Measurements from ENCODE around the gene TIPARP.
"Not testable (repeated sequence)": the region's sequence is repeated elsewhere in the genome, so short reads cannot be mapped to it uniquely, and the experiment has no call there.

TIPARP gene

GRCh38 chr3:156649681-156650080, 24.7 kb upstream of the TIPARP start:
- no peak overlapping the region for H3K9ac ChIP-seq (ENCODE audit: low read length)
- H3K4me3 ChIP-seq (ENCODE audit: low read depth, low read length): no peak overlapping the region
- H3K4me1 ChIP-seq (ENCODE audit: control insufficient read depth, insufficient read depth, low read length): no peaks in the 10 kb centered on the region
- H3K27ac ChIP-seq (ENCODE audit: low read depth, low read length): no peak overlapping the region
- no peaks in the 10 kb centered on the region for H3K27me3 ChIP-seq (ENCODE audit: control insufficient read depth, insufficient read depth, low read length)
- H3K36me3 ChIP-seq (ENCODE audit: control insufficient read depth, insufficient read depth, low read length): no peaks in the 10 kb centered on the region
- H3K9me3 ChIP-seq (ENCODE audit: control insufficient read depth, insufficient read depth, low read depth, low read length): 0 out of 2 replicates have a peak, but pooled peaks cover 4% of the 10 kb centered on the region

- H3K36me3 ChIP-seq (ENCODE audit: control insufficient read depth, insufficient read depth, low read length); H3K4me3 ChIP-seq (ENCODE audit: low read depth, low read length): not testable (repeated sequence)
These were observed 21.7 kb upstream of the TIPARP start for GRCh38 chr3:156652661-156653060.

GRCh38 chr3:156654834-156655233, 19.6 kb upstream of the TIPARP start:
- Histone ChIP-seq H3K4me1 (ENCODE audit: control insufficient read depth, insufficient read depth, low read length) (no peaks in the 10 kb centered on the region), H3K9ac (ENCODE audit: low read length) (no peak overlapping the region), H3K27me3 (ENCODE audit: control insufficient read depth, insufficient read depth, low read length) (no peaks in the 10 kb centered on the region), H3K27ac (ENCODE audit: low read depth, low read length) (no peak overlapping the region), H3K36me3 (ENCODE audit: control insufficient read depth, insufficient read depth, low read length) (no peaks in the 10 kb centered on the region), H3K4me3 (ENCODE audit: low read depth, low read length) (no peak overlapping the region), H3K9me3 (ENCODE audit: control insufficient read depth, insufficient read depth, low read depth, low read length) (no peaks in the 10 kb centered on the region)

More at GRCh38 chr3:156652661-156653060, 21.7 kb upstream of the TIPARP start:
- H3K27ac ChIP-seq (ENCODE audit: low read depth, low read length); H3K9me3 ChIP-seq (ENCODE audit: control insufficient read depth, insufficient read depth, low read depth, low read length); H3K9ac ChIP-seq (ENCODE audit: low read length); H3K27me3 ChIP-seq (ENCODE audit: control insufficient read depth, insufficient read depth, low read length); H3K4me1 ChIP-seq (ENCODE audit: control insufficient read depth, insufficient read depth, low read length): not testable (repeated sequence)

GRCh38 chr3:156655819-156656550, 18.4 kb upstream of the TIPARP start:
- no peaks in the 10 kb centered on the region for H3K27me3 ChIP-seq (ENCODE audit: control insufficient read depth, insufficient read depth, low read length)
- H3K36me3 ChIP-seq (ENCODE audit: control insufficient read depth, insufficient read depth, low read length): no peaks in the 10 kb centered on the region
- H3K9me3 ChIP-seq (ENCODE audit: control insufficient read depth, insufficient read depth, low read depth, low read length): no peaks in the 10 kb centered on the region
- H3K9ac ChIP-seq (ENCODE audit: low read length): no peak overlapping the region
- no peaks in the 10 kb centered on the region for H3K4me1 ChIP-seq (ENCODE audit: control insufficient read depth, insufficient read depth, low read length)
- H3K27ac ChIP-seq (ENCODE audit: low read depth, low read length): no peak overlapping the region
- no peak overlapping the region for H3K4me3 ChIP-seq (ENCODE audit: low read depth, low read length)

GRCh38 chr3:156657440-156657839, 16.9 kb upstream of the TIPARP start:
- H3K36me3 ChIP-seq (ENCODE audit: control insufficient read depth, insufficient read depth, low read length): no peaks in the 10 kb centered on the region
- H3K9me3 ChIP-seq (ENCODE audit: control insufficient read depth, insufficient read depth, low read depth, low read length): no peaks in the 10 kb centered on the region
- H3K27me3 ChIP-seq (ENCODE audit: control insufficient read depth, insufficient read depth, low read length): no peaks in the 10 kb centered on the region
- H3K27ac ChIP-seq (ENCODE audit: low read depth, low read length): no peak overlapping the region
- H3K9ac ChIP-seq (ENCODE audit: low read length): no peak overlapping the region
- no peaks in the 10 kb centered on the region for H3K4me1 ChIP-seq (ENCODE audit: control insufficient read depth, insufficient read depth, low read length)
- H3K4me3 ChIP-seq (ENCODE audit: low read depth, low read length): no peak overlapping the region

- no peak overlapping the region for H3K9ac ChIP-seq (ENCODE audit: low read length)
- no peak overlapping the region for H3K4me3 ChIP-seq (ENCODE audit: low read depth, low read length)
- H3K9me3 ChIP-seq (ENCODE audit: control insufficient read depth, insufficient read depth, low read depth, low read length): no peaks in the 10 kb centered on the region
- no peaks in the 10 kb centered on the region for H3K36me3 ChIP-seq (ENCODE audit: control insufficient read depth, insufficient read depth, low read length)
- no peaks in the 10 kb centered on the region for H3K27me3 ChIP-seq (ENCODE audit: control insufficient read depth, insufficient read depth, low read length)
- no peaks in the 10 kb centered on the region for H3K4me1 ChIP-seq (ENCODE audit: control insufficient read depth, insufficient read depth, low read length)
- H3K27ac ChIP-seq (ENCODE audit: low read depth, low read length): no peak overlapping the region
These were observed 16.3 kb upstream of the TIPARP start for GRCh38 chr3:156657862-156658731.

GRCh38 chr3:156658732-156659090, 15.7 kb upstream of the TIPARP start:
- H3K4me1 ChIP-seq (ENCODE audit: control insufficient read depth, insufficient read depth, low read length): no peaks in the 10 kb centered on the region
- H3K4me3 ChIP-seq (ENCODE audit: low read depth, low read length): no peak overlapping the region
- no peaks in the 10 kb centered on the region for H3K36me3 ChIP-seq (ENCODE audit: control insufficient read depth, insufficient read depth, low read length)
- no peaks in the 10 kb centered on the region for H3K27me3 ChIP-seq (ENCODE audit: control insufficient read depth, insufficient read depth, low read length)
- no peak overlapping the region for H3K27ac ChIP-seq (ENCODE audit: low read depth, low read length)
- no peaks in the 10 kb centered on the region for H3K9me3 ChIP-seq (ENCODE audit: control insufficient read depth, insufficient read depth, low read depth, low read length)
- H3K9ac ChIP-seq (ENCODE audit: low read length): no peak overlapping the region

- no peak overlapping the region for H3K4me3 ChIP-seq (ENCODE audit: low read depth, low read length)
- no peaks in the 10 kb centered on the region for H3K9me3 ChIP-seq (ENCODE audit: control insufficient read depth, insufficient read depth, low read depth, low read length)
- H3K27me3 ChIP-seq (ENCODE audit: control insufficient read depth, insufficient read depth, low read length): no peaks in the 10 kb centered on the region
- H3K36me3 ChIP-seq (ENCODE audit: control insufficient read depth, insufficient read depth, low read length): no peaks in the 10 kb centered on the region
- no peak overlapping the region for H3K9ac ChIP-seq (ENCODE audit: low read length)
- no peaks in the 10 kb centered on the region for H3K4me1 ChIP-seq (ENCODE audit: control insufficient read depth, insufficient read depth, low read length)
- no peak overlapping the region for H3K27ac ChIP-seq (ENCODE audit: low read depth, low read length)
These were observed 15.1 kb upstream of the TIPARP start for GRCh38 chr3:156659260-156659659.

- H3K36me3 ChIP-seq (ENCODE audit: control insufficient read depth, insufficient read depth, low read length): no peaks in the 10 kb centered on the region
- no peak overlapping the region for H3K27ac ChIP-seq (ENCODE audit: low read depth, low read length)
- H3K9me3 ChIP-seq (ENCODE audit: control insufficient read depth, insufficient read depth, low read depth, low read length): no peaks in the 10 kb centered on the region
- H3K9ac ChIP-seq (ENCODE audit: low read length): no peak overlapping the region
- H3K4me3 ChIP-seq (ENCODE audit: low read depth, low read length): no peak overlapping the region
- no peaks in the 10 kb centered on the region for H3K27me3 ChIP-seq (ENCODE audit: control insufficient read depth, insufficient read depth, low read length)
- H3K4me1 ChIP-seq (ENCODE audit: control insufficient read depth, insufficient read depth, low read length): no peaks in the 10 kb centered on the region
These were observed 13.2 kb upstream of the TIPARP start for GRCh38 chr3:156661155-156661554.

GRCh38 chr3:156664011-156664830, 10.2 kb upstream of the TIPARP start:
- H3K36me3 ChIP-seq (ENCODE audit: control insufficient read depth, insufficient read depth, low read length): no peaks in the 10 kb centered on the region
- H3K27me3 ChIP-seq (ENCODE audit: control insufficient read depth, insufficient read depth, low read length): no peaks in the 10 kb centered on the region
- H3K4me1 ChIP-seq (ENCODE audit: control insufficient read depth, insufficient read depth, low read length): peaks cover 9% of the 10 kb centered on the region
- no peak overlapping the region for H3K4me3 ChIP-seq (ENCODE audit: low read depth, low read length)
- H3K9me3 ChIP-seq (ENCODE audit: control insufficient read depth, insufficient read depth, low read depth, low read length): no peaks in the 10 kb centered on the region
- H3K9ac ChIP-seq (ENCODE audit: low read length): no peak overlapping the region
- no peak overlapping the region for H3K27ac ChIP-seq (ENCODE audit: low read depth, low read length)

GRCh38 chr3:156664831-156665178, 9.6 kb upstream of the TIPARP start:
- H3K36me3 ChIP-seq (ENCODE audit: control insufficient read depth, insufficient read depth, low read length): no peaks in the 10 kb centered on the region
- H3K4me1 ChIP-seq (ENCODE audit: control insufficient read depth, insufficient read depth, low read length): peaks cover 9% of the 10 kb centered on the region
- H3K9me3 ChIP-seq (ENCODE audit: control insufficient read depth, insufficient read depth, low read depth, low read length): no peaks in the 10 kb centered on the region
- H3K27me3 ChIP-seq (ENCODE audit: control insufficient read depth, insufficient read depth, low read length): no peaks in the 10 kb centered on the region
- H3K27ac ChIP-seq (ENCODE audit: low read depth, low read length): no peak overlapping the region
- no peak overlapping the region for H3K4me3 ChIP-seq (ENCODE audit: low read depth, low read length)
- no peak overlapping the region for H3K9ac ChIP-seq (ENCODE audit: low read length)

Measured in HUES6 (cell line).